Measurements from ENCODE around the gene SNHG17.

Gene SNHG17

GRCh38 chr20:38373231-38373867 is 61.8 kb downstream of the SNHG17 start:
- DNase-seq (ENCODE audit: low spot score) = no peak

GRCh38 chr20:38372806-38373205 is 62.3 kb downstream of the SNHG17 start:
- no peak for DNase-seq (ENCODE audit: low spot score)

Data from Ammon's horn (tissue), 1 donor.